ENCODE data around the gene MCEE.
A peak's percentile ranks its signal among the peaks of the same experiment; 100 is the strongest.
"Not testable (repeated sequence)": the region's sequence is repeated elsewhere in the genome, so short reads cannot be mapped to it uniquely, and the experiment has no call there.

Gene MCEE

GRCh38 chr2:71126957-71127356 lies 3.1 kb downstream of the MCEE start:
- DNase-seq (ENCODE audit: low read depth in 2 of 2) = no peak

- DNase-seq (ENCODE audit: low read depth in 2 of 2) = no peak
Measured at GRCh38 chr2:71125506-71126294, 4.3 kb downstream of the MCEE start.

GRCh38 chr2:71122387-71123298 lies 7.4 kb downstream of the MCEE start:
- DNase-seq (ENCODE audit: low read depth in 2 of 2) = no peak

DNA sequence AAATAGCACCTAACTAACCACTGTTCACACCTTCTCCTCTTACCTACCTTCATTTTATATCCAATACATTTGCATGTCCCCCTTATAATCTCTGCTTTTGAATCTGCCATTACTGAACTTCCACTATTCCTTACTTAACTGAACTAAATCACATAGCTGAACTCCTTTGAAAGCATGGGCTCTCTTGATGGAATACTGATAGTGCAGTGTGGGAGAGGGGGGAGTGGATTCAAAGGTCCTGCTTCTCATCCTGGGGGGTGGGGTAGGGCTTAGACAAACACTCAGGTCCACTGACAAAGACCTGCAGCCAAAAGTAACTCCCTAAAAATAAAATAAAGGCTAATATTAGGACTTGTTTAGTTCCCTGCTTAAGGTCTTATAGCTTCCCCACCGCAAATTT lies 8.6 kb downstream of the MCEE start:
- DNase-seq (ENCODE audit: low read depth in 2 of 2) = no peak

DNA sequence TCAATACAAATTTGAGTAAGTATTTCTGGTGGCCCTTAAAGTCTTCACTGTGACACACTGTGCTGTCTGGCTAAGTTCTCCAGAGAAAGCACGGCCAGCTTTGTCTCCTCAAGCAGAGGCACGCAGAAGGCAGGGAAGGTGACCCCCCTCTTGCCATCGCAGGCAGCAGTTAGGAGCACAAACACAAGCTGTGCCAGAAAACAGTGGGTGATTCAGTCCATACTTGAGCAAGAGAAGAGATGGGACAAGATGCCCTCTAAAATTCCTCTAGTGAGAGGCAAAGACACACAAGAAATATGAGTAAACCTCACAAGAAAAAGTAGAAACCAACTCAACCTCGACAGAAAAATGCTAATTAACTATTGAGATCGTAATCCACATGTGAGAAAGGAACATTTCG lies 9.8 kb downstream of the MCEE start:
- no peak for DNase-seq (ENCODE audit: low read depth in 2 of 2)

GRCh38 chr2:71117063-71117462 lies 13.0 kb downstream of the MCEE start:
- no peak for DNase-seq (ENCODE audit: low read depth in 2 of 2)

DNA sequence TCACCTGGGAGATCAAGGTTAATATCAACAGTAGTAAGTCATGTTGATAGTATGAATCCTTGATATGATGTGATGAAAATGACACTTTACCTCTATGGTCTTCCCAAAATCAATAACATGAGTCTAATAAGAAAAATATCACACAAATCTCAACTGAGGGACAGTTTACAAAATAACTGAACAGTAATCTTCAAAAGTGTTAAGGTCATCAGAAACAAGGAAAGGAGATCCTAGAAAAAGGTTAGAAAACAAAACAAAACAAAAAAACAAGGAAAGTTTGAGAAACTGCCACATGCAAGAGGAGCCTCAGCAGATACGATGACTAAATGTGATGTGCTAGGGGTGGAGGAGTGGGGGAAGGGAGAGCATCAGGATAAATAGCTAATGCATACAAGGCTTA lies 16.2 kb downstream of the MCEE start:
- DNase-seq (ENCODE audit: low read depth in 2 of 2) = no peak

DNA sequence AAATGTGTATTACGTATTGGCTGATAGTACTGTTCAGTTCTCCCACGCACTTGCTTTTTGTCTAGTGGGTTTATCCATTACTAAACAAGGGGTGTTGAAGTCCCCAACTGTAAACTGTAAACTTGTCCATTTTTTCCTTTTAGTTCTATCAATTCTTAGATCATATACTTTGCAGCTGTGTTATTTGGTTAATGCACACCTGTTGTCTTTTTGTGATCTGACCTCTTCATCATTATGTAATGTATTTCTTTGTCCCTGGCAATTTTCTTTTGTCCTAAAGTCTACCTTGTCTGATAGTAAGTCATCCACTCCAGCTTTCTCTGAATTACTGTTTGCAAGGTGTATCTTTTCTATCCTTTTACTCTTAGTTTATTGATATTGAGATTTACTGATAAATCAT lies 21.9 kb downstream of the MCEE start:
- no peak for DNase-seq (ENCODE audit: low read depth in 2 of 2)

DNA sequence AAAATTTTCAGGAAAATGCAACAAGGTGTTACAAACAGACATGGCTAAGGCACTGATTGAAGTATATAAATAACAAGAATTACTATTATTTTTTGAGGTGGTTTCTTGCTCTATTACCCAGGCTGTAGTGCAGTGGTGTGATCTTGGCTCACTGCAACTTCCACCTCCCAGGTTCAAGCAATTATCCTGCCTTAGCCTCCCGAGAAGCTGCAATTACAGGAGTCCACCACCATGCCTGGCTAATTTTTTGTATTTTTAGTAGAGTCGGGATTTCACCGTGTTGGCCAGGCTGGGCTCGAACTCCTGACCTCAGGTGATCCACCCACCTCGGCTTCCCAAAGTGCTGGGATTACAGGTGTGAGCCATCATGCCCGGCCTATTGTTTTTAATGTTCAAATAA lies 23.6 kb downstream of the MCEE start:
- DNase-seq (ENCODE audit: low read depth in 2 of 2) = not testable (repeated sequence)

GRCh38 chr2:71103809-71104208 lies 26.2 kb downstream of the MCEE start:
- no peak for DNase-seq (ENCODE audit: low read depth in 2 of 2)

GRCh38 chr2:71102981-71103681 lies 26.9 kb downstream of the MCEE start:
- no peak for DNase-seq (ENCODE audit: low read depth in 2 of 2)

DNA sequence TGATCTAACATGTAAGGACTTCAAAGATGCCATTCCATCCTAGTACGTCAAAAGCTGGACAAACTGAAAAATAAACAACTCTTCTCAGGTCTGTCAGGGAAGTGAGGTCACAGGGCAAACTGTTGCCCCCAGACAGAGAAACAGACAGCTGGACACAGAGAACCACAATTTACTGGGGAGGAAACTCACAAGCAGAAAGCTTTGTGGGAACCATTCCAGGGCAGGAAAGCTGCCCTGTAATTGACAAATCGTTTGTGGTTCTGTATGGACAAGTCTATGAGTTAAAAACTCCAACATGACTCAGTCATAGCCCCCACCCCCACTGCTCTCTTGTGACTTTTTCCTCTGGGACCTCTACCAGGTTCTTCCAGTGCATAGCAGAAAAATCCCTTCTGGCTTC lies 28.4 kb downstream of the MCEE start:
- DNase-seq (ENCODE audit: low read depth in 2 of 2) = no peak

- peak; percentile 12 to 26 for DNase-seq (ENCODE audit: low read depth in 2 of 2)
Measured at GRCh38 chr2:71100195-71100964, 29.6 kb downstream of the MCEE start.

- DNase-seq (ENCODE audit: low read depth in 2 of 2) = not testable (repeated sequence)
Measured at GRCh38 chr2:71092491-71093260, 37.4 kb downstream of the MCEE start.

- not testable (repeated sequence) for DNase-seq (ENCODE audit: low read depth in 2 of 2)
Measured at GRCh38 chr2:71091808-71092207, 38.2 kb downstream of the MCEE start.

DNA sequence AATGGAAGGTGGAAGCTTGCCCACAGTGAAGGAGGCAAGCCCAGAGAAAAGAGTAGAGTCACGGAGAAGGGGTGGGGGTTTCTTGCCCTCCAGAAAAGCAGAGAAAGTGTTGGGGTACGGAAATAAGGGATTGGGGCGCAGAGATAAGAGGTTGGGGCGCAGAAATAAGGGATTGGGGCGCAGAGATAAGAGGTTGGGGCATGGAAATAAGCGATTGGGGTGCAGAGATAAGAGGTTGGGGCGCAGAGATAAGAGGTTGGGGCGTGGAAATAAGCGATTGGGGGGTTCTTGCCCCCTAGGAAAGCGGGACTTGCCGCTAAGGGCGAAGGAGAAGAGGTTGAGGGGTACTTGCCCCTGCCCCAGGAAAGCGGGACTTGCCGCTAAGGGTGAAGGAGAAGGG lies 40.6 kb downstream of the MCEE start:
- DNase-seq (ENCODE audit: low read depth in 2 of 2) = not testable (repeated sequence)

- DNase-seq (ENCODE audit: low read depth in 2 of 2) = not testable (repeated sequence)
Measured at GRCh38 chr2:71085325-71086003, 44.6 kb downstream of the MCEE start.

- DNase-seq (ENCODE audit: low read depth in 2 of 2) = not testable (repeated sequence)
Measured at GRCh38 chr2:71083752-71084312, 46.2 kb downstream of the MCEE start.

DNA sequence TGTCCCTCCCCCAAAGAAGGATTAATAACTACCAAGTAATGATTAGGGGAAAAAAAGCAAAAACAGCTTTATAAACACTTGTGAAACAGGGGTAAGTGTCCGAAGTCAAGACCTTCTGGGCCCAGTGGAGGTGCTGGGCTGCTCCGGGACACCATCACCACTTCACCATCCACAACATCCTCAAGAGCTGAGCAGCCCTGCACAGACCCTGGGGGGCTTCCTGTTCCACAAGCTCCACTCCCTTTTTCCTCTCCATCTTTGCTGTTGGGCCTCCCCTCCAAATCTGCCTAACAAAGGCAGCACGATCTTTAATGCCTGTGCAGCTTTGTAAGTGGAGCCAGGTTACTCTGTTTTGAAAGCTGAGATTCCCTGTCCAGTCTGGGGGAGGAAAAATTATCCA lies 46.7 kb downstream of the MCEE start:
- not testable (repeated sequence) for DNase-seq (ENCODE audit: low read depth in 2 of 2)

Data from stimulated activated CD8-positive, alpha-beta memory T cell treated with anti-CD3 and anti-CD28 coated beads, Interleukin-7, amount 100 ng/mL, for 4 hours (primary cell).